ENCODE data around the gene OXSR1. TPM values are rescaled to one million over a fixed set of nuclear protein-coding genes. Genes with fewer than 3 reads are reported as not detected.
A peak's percentile ranks its signal among the peaks of the same experiment; 100 is the strongest.

Gene OXSR1
- total RNA-seq, 1 experiment from 2014 or later = 33.2 TPM

GRCh38 chr3:38130631-38131065, 34.7 kb upstream of the OXSR1 start:
- no TSS peak for BruUV-seq (replicated peaks)
- H3K27me3 ChIP-seq (ENCODE audit: control insufficient read depth, insufficient read depth, low read length) = no peaks in the 10 kb centered on the region
- H3K4me3 ChIP-seq (ENCODE audit: low read depth in 2 of 2, low read length in 2 of 2) = no peak overlapping the region
- ChIA-PET CTCF (interaction anchor here (0.5 kb wide), 1 partner anchor 12 kb away, joined by 3 read pairs; no protein-coding TSS in a partner anchor), POLR2A (no interaction called here)
- DNase-seq (ENCODE audit: low read depth, low spot score) = no peak
- no peak for TF ChIP-seq TCF7L2 (IDR thresholded peaks at IDR 0.05; ENCODE audit: low read depth, low read length)
- no peak for TF ChIP-seq POLR2AphosphoS5 (IDR thresholded peaks at IDR 0.05; ENCODE audit: low read depth, low read length)
- TF ChIP-seq SIN3A (IDR thresholded peaks at IDR 0.05; ENCODE audit: borderline replicate concordance, insufficient read depth, low read depth, low read length) = no peak
- TF ChIP-seq REST (IDR thresholded peaks at IDR 0.05; ENCODE audit: insufficient read depth in 1 of 2, low read depth in 2 of 2, low read length in 1 of 2) = no peak
- intact Hi-C loops (cut with micrococcal nuclease; ENCODE audit: unreplicated experiment) = no loop called here
- no peak overlapping the region for H3K27ac ChIP-seq (ENCODE audit: low read length)
- peaks cover 2% of the 10 kb centered on the region for H3K36me3 ChIP-seq (ENCODE audit: control insufficient read depth, insufficient read depth, low read length)
- no peak for ATAC-seq
- H3K9me3 ChIP-seq (ENCODE audit: control insufficient read depth, insufficient read depth, low read depth, low read length) = no peaks in the 10 kb centered on the region
- in situ Hi-C loops (cut with HindIII; ENCODE audit: low pct_unique_long_range_greater_than_20kb, low sequenced_read_pairs) = no loop called here
- no peaks in the 10 kb centered on the region for H3K4me1 ChIP-seq (ENCODE audit: control insufficient read depth, insufficient read depth, low read length)

- Histone ChIP-seq H3K27ac (ENCODE audit: low read length) (no peak overlapping the region), H3K27me3 (ENCODE audit: control insufficient read depth, insufficient read depth, low read length) (no peaks in the 10 kb centered on the region), H3K4me3 (ENCODE audit: low read depth in 2 of 2, low read length in 2 of 2) (no peak overlapping the region), H3K36me3 (ENCODE audit: control insufficient read depth, insufficient read depth, low read length) (peaks cover 5% of the 10 kb centered on the region), H3K9me3 (ENCODE audit: control insufficient read depth, insufficient read depth, low read depth, low read length) (no peaks in the 10 kb centered on the region), H3K4me1 (ENCODE audit: control insufficient read depth, insufficient read depth, low read length) (no peaks in the 10 kb centered on the region)
- ChIA-PET CTCF (no interaction called here), POLR2A (no interaction called here)
- DNase-seq (ENCODE audit: low read depth, low spot score) (no peak), ATAC-seq (no peak)
- TF ChIP-seq TCF7L2 (IDR thresholded peaks at IDR 0.05; ENCODE audit: low read depth, low read length) (no peak), SIN3A (IDR thresholded peaks at IDR 0.05; ENCODE audit: borderline replicate concordance, insufficient read depth, low read depth, low read length) (no peak), CTCF (IDR thresholded peaks at IDR 0.05) (peak; percentile 71)
- in situ Hi-C loops (cut with HindIII; ENCODE audit: low pct_unique_long_range_greater_than_20kb, low sequenced_read_pairs) (no loop called here), intact Hi-C loops (cut with micrococcal nuclease; ENCODE audit: unreplicated experiment) (no loop called here)
- BruUV-seq (replicated peaks) = no TSS peak
These were observed 33.5 kb upstream of the OXSR1 start for GRCh38 chr3:38131621-38132369.

GRCh38 chr3:38133209-38133556, 32.2 kb upstream of the OXSR1 start:
- no TSS peak for BruUV-seq (replicated peaks)
- Histone ChIP-seq H3K4me1 (ENCODE audit: control insufficient read depth, insufficient read depth, low read length) (peaks cover 5% of the 10 kb centered on the region), H3K4me3 (ENCODE audit: low read depth in 2 of 2, low read length in 2 of 2) (no peak overlapping the region), H3K27me3 (ENCODE audit: control insufficient read depth, insufficient read depth, low read length) (no peaks in the 10 kb centered on the region), H3K36me3 (ENCODE audit: control insufficient read depth, insufficient read depth, low read length) (peaks cover 5% of the 10 kb centered on the region), H3K9me3 (ENCODE audit: control insufficient read depth, insufficient read depth, low read depth, low read length) (no peaks in the 10 kb centered on the region), H3K27ac (ENCODE audit: low read length) (no peak overlapping the region)
- ChIA-PET POLR2A (no interaction called here), CTCF (no interaction called here)
- no peak for TF ChIP-seq CTCF (IDR thresholded peaks at IDR 0.05)
- no peak for TF ChIP-seq SIN3A (IDR thresholded peaks at IDR 0.05; ENCODE audit: borderline replicate concordance, insufficient read depth, low read depth, low read length)
- TF ChIP-seq POLR2AphosphoS5 (IDR thresholded peaks at IDR 0.05; ENCODE audit: low read depth, low read length) = no peak
- no peak for TF ChIP-seq REST (IDR thresholded peaks at IDR 0.05; ENCODE audit: insufficient read depth in 1 of 2, low read depth in 2 of 2, low read length in 1 of 2)
- intact Hi-C loops (cut with micrococcal nuclease; ENCODE audit: unreplicated experiment) (no loop called here), in situ Hi-C loops (cut with HindIII; ENCODE audit: low pct_unique_long_range_greater_than_20kb, low sequenced_read_pairs) (no loop called here)
- DNase-seq (ENCODE audit: low read depth, low spot score) (no peak), ATAC-seq (no peak)

Measured in Panc1 (cell line).